HG02588 (cell line): ENCODE data around the gene DGKG.
A peak's percentile ranks its signal among the peaks of the same experiment; 100 is the strongest.

Experiments used
- ATAC-seq: cut with Tn5 transposase; IDR thresholded peaks from one replicate; pipeline ENCODE4 v1.9.1; 2021; ENCODE audit warnings: mild to moderate bottlenecking, moderate library complexity; ENCODE audit not compliant: unreplicated experiment

Gene DGKG

DNA sequence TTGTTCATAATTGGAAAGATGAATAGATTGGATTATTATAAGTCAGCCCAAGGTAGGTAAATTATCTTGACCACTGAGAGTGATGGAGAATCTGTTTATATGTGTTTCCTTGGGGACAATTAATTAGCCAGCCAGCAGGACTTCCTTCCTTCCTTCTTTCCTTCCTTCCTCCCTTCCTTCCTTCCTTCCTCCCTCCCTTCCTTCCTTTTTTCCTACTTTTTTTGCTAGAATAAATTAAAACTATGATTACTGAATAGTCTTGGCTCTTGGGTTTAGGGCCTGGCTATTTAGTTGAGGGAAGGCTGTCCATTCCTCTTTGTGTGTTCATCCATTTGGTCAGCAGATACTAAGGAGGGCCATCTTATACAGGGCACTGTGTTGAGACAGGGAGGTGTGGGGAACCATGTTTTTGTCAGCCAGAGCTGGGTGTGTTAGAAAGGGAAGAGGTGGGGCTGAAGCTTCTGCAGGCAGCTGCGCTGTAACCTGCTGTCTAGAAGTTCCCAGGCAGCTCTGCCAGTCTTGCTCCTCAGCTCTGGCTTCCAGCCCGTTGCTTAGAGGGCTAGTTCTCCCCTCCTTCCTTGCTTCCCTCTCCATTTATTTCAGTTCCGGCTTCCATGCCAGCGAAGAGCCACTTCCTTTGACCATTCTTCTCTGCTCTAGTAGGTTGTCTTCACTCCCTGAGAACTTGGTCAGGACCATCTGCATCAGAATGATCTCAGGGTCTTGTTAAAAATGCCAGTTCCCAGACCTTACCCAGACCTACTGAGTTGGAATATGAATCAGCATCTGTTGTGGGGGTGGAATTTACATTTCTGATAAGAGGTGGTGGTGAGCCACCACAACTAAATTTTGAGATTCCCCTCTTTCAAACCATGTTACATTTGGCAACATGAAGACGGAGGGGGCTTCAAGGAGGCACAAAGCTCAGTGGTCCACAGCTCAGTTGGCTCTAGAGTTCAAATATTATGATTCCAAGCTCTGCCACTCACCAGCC, 113.9 kb downstream of the DGKG start:
- no peak for ATAC-seq

DNA sequence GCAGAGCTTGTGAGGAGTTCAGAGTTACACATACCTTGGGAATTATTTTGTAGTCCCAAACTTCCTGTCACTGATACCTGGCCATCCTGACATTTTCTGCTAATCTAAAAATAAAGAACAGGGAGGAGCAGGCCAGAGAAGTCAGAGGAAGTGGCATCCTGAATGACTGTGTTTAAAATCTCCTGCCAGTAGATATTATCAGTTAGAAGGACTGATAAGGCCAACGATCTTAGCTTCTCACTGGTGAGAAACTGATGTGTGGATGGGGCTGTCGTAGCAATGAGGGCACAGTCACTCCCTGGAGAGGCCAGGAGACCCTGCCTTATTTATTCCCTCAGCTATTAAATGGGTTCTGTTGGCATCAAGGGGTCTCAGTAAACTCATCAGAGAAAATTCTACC, 115.1 kb downstream of the DGKG start:
- ATAC-seq = no peak

DNA sequence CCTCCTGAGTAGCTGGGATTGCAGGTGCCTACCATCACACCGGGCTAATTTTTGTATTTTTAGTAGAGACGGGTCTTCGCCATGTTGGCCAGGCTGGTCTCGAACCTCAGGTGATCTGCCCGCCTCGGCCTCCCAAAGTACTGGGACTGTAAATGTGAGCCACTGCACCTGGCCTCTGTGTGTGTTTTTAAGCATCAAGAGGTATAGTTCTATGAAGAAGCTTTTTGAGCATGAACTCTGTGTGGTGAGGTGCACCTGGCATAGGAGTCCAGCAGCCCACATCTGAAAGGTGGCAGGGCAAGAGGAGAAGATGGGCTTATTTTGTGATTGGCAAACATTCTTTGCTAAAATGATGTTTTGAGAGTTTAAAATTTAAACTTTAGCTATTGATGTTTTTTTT, 118.0 kb downstream of the DGKG start:
- ATAC-seq = no peak

DNA sequence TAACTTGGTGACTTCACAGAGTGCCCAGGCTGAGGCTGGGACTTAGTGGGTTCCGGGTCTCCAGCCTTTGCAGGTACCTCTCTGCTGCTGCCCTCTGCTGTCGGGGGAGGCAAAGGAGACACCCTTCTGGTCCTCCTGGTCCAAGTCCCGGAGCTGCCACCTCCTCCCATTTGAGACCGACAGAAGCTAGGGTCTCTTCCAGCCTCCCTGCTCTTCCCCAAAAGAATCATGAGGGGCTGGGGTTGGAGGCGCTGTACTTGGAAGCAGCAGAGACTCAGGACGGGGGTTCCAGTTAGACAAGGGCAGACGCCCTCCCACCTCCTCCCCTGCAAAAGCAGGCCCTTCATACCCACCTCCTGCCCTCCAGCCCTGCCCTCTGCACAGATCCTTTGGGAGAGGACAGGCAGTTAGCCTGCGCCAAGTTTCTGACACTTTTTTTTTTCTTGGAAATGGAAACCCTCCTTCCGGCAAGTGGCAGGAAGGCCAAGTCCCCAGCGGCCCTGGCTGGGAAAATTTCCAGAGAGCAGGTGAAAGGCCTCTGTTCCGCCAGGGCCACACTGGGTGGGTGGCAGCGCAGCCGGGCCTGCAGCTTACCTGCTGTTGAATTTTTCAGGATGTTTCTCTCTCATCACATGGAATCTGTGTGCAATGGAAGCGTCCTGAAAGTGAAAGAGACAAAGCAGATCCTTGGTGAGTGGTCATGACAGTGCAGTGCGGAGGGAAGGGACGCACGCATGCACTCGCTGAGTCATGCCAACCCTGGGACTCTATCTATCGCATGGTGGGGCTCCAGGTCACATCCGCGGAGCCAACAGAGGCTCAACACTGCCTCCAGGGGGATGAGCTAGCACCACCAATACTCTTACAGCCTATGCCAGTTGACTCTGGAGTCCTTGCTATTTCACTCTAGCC, 119.9 kb downstream of the DGKG start:
- ATAC-seq = no peak

DNA sequence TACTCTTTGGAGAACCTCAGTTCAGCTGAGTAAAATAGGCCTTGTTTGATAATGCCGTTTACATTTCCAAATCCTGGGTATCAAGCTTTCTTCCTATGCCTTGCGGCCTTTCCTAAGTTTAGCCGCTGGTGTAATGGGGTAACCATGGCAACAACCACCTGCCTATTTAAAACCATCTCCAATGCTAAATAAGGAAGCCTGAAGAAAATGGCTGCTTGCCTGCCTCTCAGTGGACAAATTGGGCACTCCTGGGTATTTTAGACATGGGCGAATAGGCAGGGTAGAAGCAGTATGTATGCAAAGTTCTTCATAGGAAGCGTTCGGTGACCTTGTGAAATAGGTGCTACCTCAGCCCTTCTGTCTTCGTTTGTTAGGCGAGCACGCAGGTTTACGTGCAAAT, 122.7 kb downstream of the DGKG start:
- ATAC-seq = no peak

DNA sequence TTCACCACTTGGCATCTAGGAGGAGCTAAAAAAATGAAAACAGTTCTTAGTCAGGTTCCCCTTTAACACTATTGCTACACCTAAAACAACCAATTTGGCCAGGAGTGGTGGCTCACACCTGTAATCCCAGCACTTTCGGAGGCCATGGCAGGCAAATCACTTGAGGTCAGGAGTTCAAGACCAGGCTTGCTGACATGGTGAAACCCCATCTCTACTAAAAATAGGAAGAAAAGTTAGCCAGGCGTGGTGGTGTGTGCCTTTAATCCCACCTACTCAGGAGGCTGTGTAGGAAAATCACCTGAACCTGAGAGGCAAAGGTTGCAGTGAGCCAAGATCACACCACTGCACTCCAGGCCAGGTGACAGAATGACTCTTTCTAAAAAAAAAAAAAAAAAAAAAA, 124.1 kb downstream of the DGKG start:
- ATAC-seq = no peak

DNA sequence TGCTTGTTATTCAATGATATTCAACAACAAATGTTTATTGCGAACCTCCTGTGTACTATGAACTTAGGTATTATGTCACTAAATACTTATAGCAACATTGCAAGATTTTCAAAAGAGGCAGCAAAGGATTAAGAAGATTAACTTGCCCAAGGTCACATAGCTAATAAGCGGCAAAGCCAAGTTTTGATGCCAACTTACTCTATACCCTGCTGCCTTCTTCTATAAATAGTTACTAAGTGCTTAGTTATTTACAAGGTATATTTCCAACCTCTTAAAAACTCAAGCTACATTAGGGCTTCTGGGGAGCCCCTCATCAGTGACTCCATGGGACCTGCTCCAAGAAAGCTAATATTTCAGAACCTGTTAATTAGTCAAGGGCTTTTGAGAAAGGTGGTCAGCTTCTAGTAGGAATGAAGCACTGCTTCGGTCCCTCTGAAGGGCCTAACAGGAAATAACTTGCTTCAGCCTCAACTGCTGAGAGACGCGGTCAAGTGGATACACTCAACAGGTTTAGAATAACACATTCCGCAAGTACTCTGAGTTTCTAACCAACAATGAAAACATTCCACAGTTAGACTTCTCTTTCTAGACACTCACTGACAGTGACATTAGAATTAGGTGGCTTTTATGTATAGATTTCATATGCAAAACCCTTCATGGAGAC, 125.5 kb downstream of the DGKG start:
- no peak for ATAC-seq

DNA sequence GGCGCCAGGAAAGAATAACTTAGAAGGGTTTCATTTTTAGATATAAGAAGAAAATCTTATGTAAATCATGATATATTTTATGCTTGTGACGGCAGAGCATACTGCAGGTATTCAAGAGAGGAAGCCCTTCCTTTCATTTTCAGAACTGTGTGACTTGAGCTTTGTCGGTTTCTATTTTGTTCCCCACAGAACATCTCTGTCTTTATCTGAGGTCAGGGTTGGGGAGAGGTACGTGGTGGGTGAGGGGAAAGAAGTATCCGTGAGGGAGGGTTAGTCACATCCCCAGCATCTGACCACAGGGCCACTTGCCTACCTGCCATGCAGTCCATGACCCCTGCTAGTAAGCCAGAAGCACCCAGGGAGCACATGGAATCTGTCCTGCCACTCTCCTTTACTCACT, 126.5 kb downstream of the DGKG start:
- ATAC-seq = peak; percentile 81

DNA sequence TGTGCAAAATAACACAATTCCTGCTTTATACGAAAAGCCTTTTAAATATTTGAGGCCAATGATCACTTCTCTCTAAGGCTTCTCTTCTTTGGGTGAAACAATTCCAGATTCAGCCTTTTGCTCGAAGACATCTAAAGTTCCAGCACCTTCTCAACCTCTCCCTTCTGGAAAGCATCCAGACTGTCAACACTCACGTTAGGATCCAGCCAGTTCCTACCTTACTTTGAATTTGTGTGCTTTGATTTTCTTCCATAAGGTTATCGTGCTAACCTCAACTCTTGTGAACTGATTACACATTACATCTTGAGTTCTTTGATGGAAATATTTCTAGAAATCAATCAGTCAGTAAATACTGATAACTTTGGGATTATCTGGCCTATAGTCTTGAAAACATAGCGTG, 127.9 kb downstream of the DGKG start:
- no peak for ATAC-seq

DNA sequence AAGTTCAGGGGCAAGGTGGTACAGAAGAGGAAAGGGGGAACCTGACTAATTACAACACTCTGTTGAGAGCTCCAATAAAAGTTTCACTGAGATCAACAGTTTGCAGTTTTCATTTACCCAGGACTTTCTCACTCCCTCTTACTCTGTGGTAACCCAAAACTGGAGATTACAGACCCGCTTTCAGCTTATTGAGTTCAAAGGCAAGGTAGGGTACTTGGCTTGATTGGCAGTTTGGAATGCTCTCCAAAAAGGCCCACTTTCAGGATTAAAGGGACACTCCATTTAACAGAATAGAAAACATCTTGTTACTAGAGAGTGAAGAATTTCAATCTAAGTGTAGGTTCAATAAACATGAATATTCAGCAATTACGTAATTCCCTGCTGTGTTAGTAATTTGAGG, 135.6 kb downstream of the DGKG start:
- ATAC-seq = no peak

DNA sequence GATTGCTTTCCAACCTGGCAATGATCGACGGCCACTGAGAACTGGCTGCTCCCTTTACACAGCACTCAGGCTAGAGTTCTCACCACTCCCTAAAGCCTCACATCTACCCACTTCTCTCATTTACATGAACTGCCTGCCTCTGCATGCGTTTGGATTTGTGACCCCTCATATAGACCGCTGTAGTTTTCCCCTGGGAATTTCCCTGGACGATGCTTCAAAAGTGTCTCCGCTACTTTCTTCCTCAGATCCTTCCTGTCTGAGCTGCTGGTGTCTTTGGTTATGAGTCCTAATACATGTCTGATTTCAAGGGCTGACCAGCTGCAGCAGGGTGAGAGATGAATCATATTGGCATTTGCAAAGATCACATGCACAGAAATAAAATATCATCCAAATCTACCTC, 136.4 kb downstream of the DGKG start:
- peak; percentile 68 for ATAC-seq

DNA sequence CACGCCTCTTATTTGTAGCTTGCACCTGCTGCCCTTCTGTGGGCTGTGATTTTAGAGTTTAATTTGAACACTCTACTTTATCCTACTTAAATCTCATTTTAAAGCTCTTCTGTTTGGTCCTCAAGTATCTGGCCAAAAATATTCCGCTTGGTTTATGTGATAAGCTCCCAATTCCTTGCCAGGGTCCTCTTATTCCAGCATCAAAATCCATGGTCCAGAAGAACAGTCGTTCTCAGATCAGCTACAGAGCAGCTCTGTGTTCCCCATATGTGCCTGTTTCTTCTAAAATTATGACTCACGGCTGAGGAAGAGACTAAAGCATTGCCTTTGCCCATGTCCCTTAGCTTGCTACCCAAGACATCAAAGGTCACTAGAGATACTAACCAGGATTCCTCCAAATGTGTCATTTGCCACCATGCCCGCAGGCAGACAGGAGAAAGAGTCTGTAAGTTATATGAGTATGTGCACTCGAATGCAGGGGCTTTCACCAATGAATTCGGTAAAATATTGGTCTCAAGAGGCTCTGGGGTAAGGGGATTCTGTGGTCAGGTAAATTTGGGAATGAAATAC, 137.9 kb downstream of the DGKG start:
- ATAC-seq = no peak

DNA sequence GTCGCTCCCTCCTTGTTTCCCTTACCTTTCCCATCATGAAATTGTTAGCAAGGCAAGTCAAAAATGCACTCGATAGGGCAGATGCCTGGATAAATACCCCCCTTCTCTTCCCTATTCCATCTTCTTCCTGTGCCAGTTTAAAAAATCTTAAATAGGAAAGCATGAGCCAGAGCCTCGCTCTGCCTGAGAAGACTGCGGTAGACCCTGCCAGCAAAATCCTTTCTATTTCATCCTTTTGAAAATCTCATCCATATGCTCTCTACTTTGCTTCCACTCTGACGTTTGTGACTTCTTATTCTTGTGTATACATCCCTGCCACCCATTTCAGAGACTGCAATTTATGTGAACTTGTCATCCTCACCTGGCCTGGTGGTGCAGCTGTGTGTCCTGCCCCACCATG, 138.6 kb downstream of the DGKG start:
- ATAC-seq = no peak

DNA sequence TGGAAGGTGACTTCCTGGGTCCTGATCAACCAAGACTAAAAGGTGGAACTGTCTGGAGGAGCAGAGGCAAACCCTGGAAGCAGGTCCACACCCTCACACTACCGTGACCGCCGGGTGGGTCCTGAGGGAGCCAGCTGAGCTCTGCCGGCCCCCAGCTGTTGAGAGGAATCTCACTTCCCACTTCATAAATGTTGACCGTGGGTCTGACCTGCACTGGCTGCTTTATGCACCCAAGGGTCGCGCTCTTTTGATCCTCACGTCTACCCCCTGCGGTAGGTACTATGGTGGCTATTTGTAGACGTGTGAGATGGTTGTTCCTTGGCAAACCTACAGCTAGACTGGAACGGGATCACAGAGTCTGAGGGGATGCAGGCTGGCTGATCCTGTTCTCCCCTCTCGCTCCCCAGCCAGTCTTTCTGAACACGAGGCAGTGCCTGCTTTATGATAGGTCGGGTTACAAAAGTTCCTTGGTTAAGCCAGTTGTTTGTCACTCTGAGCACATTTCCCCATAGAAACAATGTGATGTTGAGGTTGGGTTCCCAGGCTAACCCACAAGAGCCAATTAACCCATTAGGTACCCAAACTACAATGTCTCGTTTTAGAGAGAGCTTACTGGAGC, 140.2 kb downstream of the DGKG start:
- ATAC-seq = no peak

DNA sequence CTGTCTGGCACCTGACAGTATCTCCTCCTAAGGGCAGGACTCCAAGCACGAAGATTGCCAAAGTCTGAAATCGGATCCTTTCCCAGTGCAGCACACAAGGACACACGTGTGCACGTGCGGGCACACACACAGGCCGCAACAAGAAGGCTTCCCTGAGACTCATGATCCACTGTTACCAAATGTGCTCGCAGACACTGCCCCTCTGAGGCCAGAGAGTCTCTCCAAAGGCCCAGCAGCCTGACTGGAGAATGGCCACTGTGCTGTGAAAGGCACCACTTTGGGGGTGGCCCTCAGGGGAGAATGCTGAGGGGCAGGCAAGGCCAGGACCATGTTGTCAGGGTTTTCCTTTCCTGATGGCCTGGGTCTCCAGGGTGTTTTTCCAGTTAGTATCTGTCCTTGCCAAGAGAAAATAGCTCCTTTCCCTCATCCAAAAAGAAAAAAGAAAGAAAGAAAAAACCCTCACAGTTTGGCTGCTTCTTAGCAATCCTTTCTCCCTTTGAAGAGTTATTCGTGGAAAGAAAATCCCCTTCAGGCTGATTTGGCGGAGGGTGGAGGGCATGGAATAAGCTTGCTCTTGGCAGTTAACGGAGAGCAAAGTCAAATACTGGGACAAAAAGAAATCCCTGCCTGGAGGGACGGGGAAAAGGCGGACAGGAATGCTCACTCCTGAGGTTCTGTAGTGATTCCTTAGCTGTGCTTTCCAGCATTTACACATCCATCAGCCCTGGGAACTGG, 141.0 kb downstream of the DGKG start:
- no peak for ATAC-seq

DNA sequence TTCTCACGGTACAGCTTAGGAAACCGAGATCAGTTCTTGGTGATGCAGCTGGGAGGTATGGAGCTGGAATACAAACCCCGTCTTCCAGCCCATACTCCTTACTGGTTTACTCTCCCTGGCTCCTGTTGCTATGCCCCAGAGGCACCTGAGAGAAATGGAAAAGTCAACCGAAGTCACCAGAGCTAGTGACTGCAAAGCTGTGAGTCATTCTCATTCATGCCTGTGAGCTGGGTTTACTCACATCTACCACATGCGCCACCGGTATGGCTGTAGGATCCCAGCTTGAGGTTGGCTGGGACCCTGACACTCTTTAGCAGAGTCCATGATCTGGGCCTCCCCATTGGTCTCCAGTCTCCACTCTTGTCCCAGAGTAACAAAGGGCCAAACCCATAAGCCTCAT, 141.7 kb downstream of the DGKG start:
- ATAC-seq = no peak

DNA sequence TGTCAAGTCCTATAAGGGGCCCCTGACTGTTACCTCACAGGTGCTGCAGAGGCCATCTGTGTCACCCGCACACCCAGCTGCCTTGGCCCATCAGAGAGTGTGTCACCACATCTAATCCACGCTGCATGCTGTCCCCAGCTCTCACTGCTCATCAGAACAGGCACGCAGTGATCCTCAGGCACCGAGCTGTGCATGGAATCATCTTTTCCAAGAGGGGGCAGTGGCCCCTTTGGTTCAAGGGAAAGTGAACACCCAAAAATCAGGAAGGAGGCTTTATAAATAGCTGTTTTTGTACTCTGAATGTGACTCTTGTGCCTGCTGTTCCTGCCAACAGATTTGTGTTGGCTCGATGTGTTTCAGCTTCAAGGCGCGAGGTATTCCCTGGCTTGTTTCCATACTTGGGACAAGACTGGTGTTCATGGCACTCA, 142.8 kb downstream of the DGKG start:
- no peak for ATAC-seq

DNA sequence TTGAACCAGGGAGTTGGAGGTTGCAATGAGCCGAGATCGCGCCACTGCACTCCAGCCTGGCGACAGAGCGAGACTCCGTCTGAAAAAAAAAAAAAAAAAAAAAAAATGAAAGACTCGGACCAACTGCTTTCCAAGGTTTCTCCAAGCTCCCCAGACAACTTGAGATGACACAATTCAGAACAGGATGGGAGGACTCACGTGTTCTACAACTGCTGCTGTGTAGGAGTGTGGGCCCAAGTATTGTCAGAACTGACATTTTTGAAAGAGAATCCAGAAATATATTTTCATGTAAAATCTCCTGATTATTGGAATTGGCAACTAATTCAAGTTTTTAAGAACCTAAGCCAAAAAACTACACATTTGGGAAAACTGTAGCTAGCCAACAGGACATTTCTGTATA, 143.6 kb downstream of the DGKG start:
- no peak for ATAC-seq

DNA sequence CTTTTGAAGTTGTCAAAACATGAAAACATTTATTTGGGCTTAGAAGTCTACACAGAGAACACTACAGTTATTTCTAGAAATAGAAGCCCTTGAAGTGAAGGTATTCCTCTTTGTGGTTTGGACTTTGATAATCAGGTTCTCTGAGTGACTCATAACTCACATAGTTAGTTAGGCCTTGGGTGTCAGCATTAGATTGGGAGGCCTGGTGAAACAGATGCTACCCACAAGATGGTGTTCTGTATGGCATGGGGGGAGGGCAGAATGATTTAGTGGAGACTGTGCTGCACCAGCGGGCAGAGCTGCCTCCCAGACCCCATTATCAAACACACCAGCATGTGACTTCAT, 144.2 kb downstream of the DGKG start:
- ATAC-seq = peak; percentile 92
